NCI-H1694 (cell line): Measurements from ENCODE around the gene SORCS2.
"Not testable (repeated sequence)": the region's sequence is repeated elsewhere in the genome, so short reads cannot be mapped to it uniquely, and the experiment has no call there.

Experiments used
- DNase-seq: peaks from one replicate; lab custom pipeline; 2025; lab: John Stamatoyannopoulos, UW

The SORCS2 gene

DNA sequence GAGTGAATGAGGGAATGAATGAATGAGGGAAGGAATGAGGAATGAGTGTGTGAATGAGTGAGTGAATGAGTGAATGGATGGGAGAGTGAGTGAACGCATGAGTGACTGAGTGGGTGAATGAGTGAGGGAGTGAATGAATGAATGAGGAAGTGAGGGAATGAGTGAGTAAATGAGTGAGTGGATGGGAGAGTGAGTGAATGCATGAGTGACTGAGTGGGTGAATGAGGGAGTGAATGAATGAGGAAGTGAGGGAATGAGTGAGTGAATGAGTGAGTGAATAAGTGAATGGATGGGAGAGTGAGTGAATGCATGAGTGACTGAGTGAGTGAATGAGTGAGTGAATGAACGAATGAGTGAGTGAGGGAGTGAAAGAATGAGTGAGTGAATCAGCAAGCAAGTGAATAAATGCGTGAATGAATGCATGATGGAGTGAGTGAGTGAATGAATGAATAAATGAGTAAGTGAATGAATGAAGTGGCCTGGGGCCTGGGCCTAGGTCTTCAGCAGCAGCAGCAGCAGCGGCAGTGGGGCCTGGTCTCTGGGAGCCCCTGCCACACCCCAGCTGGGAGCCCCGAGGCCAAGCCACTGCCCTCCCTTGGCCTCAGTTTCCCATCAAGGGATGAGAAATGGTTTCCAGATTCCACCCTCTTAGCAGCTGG lies 258.6 kb downstream of the SORCS2 start:
- no peak for DNase-seq

GRCh38 chr4:7451434-7451789 lies 259.1 kb downstream of the SORCS2 start:
- no peak for DNase-seq

GRCh38 chr4:7451800-7452199 lies 259.5 kb downstream of the SORCS2 start:
- no peak for DNase-seq

DNA sequence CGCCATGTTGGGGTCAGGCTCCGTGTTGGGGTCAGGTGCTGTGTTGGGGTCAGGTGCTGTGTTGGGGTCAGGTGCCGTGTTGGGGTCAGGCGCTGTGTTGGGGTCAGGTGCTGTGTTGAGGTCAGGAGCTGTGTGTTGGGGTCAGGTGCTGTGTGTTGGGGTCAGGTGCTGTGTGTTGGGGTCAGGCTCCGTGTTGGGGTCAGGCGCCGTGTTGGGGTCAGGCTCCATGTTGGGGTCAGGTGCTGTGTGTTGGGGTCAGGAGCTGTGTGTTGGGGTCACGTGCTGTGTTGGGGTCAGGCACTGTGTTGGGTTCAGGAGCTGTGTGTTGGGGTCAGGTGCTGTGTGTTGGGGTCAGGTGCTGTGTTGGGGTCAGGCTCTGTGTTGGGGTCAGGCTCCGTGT lies 260.5 kb downstream of the SORCS2 start:
- not testable (repeated sequence) for DNase-seq

GRCh38 chr4:7457201-7458065 lies 265.1 kb downstream of the SORCS2 start:
- no peak for DNase-seq

- DNase-seq: no peak
These were observed 265.7 kb downstream of the SORCS2 start for GRCh38 chr4:7458066-7458425.

GRCh38 chr4:7458477-7458876 lies 266.1 kb downstream of the SORCS2 start:
- DNase-seq: no peak

DNA sequence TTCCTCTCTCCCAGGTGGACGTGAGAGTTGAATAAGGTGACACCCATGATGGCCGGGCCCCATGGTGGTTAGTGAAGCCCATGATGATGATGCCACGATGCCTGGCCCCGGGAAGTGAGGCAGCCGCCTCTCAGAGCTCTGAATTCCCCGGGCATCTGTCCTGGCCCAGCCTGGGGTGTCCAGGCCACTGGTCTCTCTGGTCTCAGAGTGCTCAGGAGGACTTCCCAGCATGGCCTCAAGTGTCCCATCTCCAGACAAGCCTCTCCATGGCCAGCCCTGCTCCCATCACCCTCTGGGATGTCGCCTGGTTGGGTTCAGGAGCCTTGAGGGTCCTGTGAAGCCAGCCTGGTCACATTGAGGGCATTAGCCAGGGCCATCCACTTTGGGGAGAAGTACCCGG lies 267.1 kb downstream of the SORCS2 start:
- no peak for DNase-seq

- no peak for DNase-seq
These were observed 268.2 kb downstream of the SORCS2 start for GRCh38 chr4:7460566-7460965.

DNA sequence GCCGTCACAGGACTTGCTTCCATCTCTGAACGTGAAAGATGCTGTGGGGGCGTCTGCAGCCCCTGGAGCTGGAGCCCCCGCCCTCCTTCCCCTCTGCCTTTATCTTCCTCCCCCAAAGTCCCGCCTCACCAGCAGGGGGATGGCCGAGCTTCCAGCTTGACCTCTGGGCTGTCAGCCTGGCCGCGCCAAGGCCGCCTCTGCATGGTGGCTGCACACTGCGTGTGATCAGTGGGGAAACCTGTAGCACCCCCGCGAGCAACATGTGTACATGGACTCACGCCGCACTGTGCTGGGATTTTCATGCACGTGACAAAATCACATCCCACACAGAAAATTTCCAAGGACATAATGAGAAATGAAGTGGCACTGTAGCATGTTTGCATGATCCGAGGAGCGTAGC lies 268.9 kb downstream of the SORCS2 start:
- DNase-seq: no peak

DNA sequence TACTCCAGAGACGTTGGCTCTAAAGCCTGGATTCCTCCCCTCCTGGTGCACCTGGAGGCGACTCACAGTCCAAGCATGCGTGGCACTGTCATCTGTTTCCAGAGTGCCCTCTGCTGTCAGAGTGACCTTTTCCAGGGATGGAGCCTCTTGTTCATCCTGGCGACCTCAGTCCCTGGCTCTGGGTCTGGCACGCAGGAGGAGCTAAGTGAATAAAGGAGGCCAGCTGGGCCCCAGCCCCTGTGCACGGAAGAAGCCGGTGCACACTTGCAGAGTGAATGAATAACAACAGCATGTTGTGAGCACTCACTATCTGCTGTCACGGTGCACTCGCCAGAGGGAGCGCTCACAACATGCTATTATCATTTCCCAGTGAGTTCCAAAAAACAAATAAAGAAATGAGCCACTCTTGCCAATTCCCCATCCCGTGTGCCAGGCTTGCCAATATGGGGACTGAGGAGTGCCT lies 270.2 kb downstream of the SORCS2 start:
- DNase-seq: peak; percentile 44

- no peak for DNase-seq
These were observed 271.4 kb downstream of the SORCS2 start for GRCh38 chr4:7463566-7464258.

GRCh38 chr4:7464259-7464655 lies 271.9 kb downstream of the SORCS2 start:
- no peak for DNase-seq

DNA sequence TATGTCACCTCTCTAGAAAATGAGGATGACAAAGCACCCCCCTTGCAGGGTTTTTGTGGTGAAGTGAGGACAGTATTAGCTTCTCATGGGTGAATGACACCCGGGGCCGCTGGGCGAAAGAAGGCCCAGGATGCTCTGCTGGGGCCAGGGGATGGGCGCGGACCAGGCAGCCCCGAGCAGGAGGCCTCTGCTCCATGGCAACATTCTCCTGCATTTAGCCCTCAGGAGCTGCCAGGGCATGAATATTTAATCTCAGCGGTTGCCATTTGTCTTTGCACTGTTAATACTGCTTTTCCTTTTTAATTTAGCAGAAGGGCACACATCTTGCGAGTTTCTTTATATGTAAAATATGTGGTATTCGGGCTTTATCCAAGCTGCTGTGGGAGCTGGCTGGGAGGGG lies 272.7 kb downstream of the SORCS2 start:
- DNase-seq: no peak

GRCh38 chr4:7466215-7466614 lies 273.9 kb downstream of the SORCS2 start:
- DNase-seq: no peak

DNA sequence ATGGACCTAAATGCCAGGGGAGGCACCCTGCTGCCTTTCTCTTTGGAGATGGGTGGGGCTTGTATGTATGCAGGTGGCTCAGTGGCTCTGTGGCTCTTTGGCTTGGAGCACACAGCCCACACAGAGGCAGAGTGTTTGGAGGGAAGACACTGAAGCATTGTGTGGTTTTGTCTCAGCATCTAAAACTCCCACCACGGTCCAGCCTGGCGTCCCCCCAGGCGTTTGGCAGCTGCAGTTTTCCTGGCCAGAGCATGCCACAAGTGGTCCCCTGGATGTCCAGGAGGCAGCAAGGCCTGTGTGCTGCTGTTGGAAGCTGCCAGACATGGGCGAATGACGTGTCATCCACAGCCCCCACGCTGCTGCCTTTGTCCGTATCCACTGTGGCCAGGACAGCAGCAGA lies 274.6 kb downstream of the SORCS2 start:
- no peak for DNase-seq

DNA sequence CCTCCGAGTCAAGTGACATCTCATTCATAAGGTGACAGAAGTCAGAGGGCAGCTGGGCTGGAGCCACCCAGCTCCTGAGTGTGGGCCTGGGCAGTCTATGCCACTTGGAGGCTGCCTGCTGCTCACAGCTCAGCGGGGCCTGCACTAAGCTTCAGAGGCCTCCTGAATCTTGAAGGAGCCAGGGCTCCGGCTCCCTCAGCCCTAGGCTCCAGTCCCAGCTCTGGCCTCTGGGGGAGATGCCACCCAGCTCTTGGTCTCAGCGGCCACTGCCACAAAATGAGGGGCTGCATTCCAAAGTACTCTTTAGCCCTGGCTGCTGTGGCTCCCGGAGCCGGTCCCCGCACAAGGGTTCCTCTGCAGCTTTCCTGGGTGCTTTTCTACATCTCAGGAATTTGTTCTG lies 275.1 kb downstream of the SORCS2 start:
- DNase-seq: no peak

GRCh38 chr4:7469023-7469422 lies 276.7 kb downstream of the SORCS2 start:
- DNase-seq: no peak

DNA sequence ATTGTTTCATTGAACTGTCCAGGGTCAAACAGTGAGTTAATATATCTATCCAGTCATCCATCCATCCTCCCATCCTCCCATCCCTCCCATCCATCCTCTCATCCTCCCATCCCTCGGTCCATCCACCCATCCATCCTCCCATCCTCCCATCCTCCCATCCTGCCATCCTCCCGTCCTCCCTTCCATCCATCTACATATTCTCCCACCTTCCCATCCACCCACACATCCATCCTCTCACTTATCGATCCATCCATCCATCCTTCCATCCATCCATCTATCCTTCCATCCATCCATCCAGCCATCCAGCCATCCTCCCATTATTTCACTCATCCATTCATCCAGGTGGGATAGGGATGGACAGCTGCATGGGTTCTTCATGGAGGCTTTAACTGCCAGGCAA lies 277.8 kb downstream of the SORCS2 start:
- DNase-seq: no peak

- DNase-seq: no peak
These were observed 278.3 kb downstream of the SORCS2 start for GRCh38 chr4:7470522-7471128.

DNA sequence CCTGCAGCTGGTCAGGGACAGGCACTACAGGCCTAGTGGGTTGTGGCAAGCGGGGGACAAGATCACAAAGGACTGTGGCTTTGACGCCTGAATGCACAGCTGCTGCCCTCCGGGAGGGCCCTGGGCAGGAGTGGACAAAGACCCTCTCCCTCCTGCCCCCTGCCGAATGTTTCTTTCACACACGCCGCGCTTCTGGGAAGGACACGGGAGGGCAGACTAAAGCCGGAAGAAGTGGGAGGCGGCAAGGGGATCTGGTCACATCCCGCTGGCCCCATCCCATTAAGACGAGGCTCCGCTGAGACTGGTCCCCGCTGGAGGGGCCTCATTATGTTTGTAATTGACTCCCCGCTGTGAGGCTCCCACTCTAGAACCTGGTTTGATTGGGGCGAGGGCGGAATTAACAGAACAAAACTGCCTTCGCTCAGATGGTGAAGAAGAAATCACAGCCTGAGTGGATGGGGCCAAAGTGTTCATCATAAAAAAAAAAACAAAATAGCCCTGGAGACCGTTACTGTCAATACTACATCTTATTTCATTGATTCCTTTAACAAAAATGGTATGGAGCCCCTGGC lies 280.2 kb downstream of the SORCS2 start:
- DNase-seq: no peak

- DNase-seq: no peak
These were observed 280.7 kb downstream of the SORCS2 start for GRCh38 chr4:7473081-7473480.
